Neural cell (in vitro differentiated cells): ENCODE measurements around the gene HMGCL. TPM values are rescaled to one million over a fixed set of nuclear protein-coding genes. Genes with fewer than 3 reads are reported as not detected.
"Not testable (repeated sequence)": the region's sequence is repeated elsewhere in the genome, so short reads cannot be mapped to it uniquely, and the experiment has no call there.

Experiments used
- H2AFZ ChIP-seq: fragments of 200-600, 300-800 bp; sonication (generic), shearing (Covaris generic); 2 replicates; pipeline ENCODE4 v1.6.0; 2014; ENCODE audit warnings: low read depth, mild to moderate bottlenecking, antibody characterized with exemption, low read length, moderate library complexity
- H3F3A ChIP-seq: fragments of 200-600 bp; shearing (Covaris generic); 2 replicates; pipeline ENCODE4 v1.6.1; 2016; ENCODE audit warnings: mild to moderate bottlenecking, moderate library complexity, mixed read lengths, antibody characterized with exemption, low read length; ENCODE audit not compliant: insufficient read depth, poor library complexity, severe bottlenecking
- H3K27ac ChIP-seq: fragments of 200-600, 300-800 bp; sonication (generic), shearing (Covaris generic); 2 replicates; pipeline ENCODE4 v1.5.1; 2014; ENCODE audit warnings: mild to moderate bottlenecking, low read length, moderate library complexity
- H3K27me3 ChIP-seq: fragments of 300-800, 200-600 bp; sonication (generic), shearing (Covaris generic); 2 replicates; pipeline ENCODE4 v1.6.0; 2014; ENCODE audit warnings: mild to moderate bottlenecking, low read depth, low read length, moderate library complexity; ENCODE audit not compliant: insufficient read depth
- H3K36me3 ChIP-seq: fragments of 300-800, 200-600 bp; sonication (generic), shearing (Covaris generic); 2 replicates; pipeline ENCODE4 v1.5.1; 2014; ENCODE audit warnings: mild to moderate bottlenecking, antibody characterized with exemption, low read length, moderate library complexity; ENCODE audit not compliant: insufficient read depth
- H3K4me2 ChIP-seq: fragments of 300-800, 200-600 bp; sonication (generic), shearing (Covaris generic); 2 replicates; pipeline ENCODE4 v1.6.0; 2014; ENCODE audit warnings: mild to moderate bottlenecking, low read length
- H3K4me3 ChIP-seq: fragments of 300-800, 200-600 bp; sonication (generic), shearing (Covaris generic); 2 replicates; pipeline ENCODE4 v1.5.1; 2014; ENCODE audit warnings: mild to moderate bottlenecking, low read length, moderate library complexity
- H3K79me2 ChIP-seq: fragments of 200-600 bp; shearing (Covaris generic); replicated peaks from 2 replicates; pipeline ENCODE4 v1.6.0; 2014; ENCODE audit warnings: mild to moderate bottlenecking, low read length, moderate library complexity; ENCODE audit not compliant: insufficient read depth
- H3K9ac ChIP-seq: fragments of 300-800, 200-600 bp; sonication (generic), shearing (Covaris generic); 2 replicates; pipeline ENCODE4 v1.6.1; 2016; ENCODE audit warnings: mild to moderate bottlenecking, low read length, mixed read lengths
- H3K9me2 ChIP-seq: fragments of 200-600 bp; shearing (Covaris generic); 2 replicates; pipeline ENCODE4 v1.6.1; 2016; ENCODE audit warnings: mild to moderate bottlenecking, low read length, mixed read lengths; ENCODE audit not compliant: insufficient read depth
- H3K9me3 ChIP-seq: fragments of 200-600, 300-800 bp; sonication (generic), shearing (Covaris generic); 2 replicates; pipeline ENCODE4 v1.6.1; 2016; ENCODE audit warnings: mild to moderate bottlenecking, mixed run types, low read length, moderate library complexity, mixed read lengths
- H4K20me1 ChIP-seq: fragments of 200-600 bp; shearing (Covaris generic); 2 replicates; pipeline ENCODE4 v1.6.1; 2016; ENCODE audit warnings: mild to moderate bottlenecking, mixed run types; ENCODE audit not compliant: insufficient read depth
- EP300 ChIP-seq: fragments of 450-650 bp; conservative IDR thresholded peaks from 2 replicates; pipeline ENCODE4 v1.6.1; 2014; ENCODE audit warnings: antibody characterized with exemption, mild to moderate bottlenecking, moderate library complexity; ENCODE audit not compliant: poor library complexity, severe bottlenecking
- EZH2 ChIP-seq: fragments of 200-600, 300-800 bp; shearing (Covaris generic), sonication (generic); IDR thresholded peaks from 2 replicates; pipeline ENCODE4 v1.6.1; 2014; ENCODE audit warnings: antibody characterized with exemption, low read length, borderline replicate concordance, mild to moderate bottlenecking; ENCODE audit not compliant: insufficient read depth, poor library complexity, severe bottlenecking
- POLR2AphosphoS5 ChIP-seq: IDR thresholded peaks from 2 replicates; pipeline ENCODE4 v1.6.1; 2012
- RAD21 ChIP-seq: fragments of 450-650 bp; conservative IDR thresholded peaks from 2 replicates; pipeline ENCODE4 v1.6.1; 2014; ENCODE audit warnings: antibody characterized with exemption, mild to moderate bottlenecking, moderate library complexity
- SMC3 ChIP-seq: fragments of 450-650 bp; conservative IDR thresholded peaks from 2 replicates; pipeline ENCODE4 v1.6.1; 2014; ENCODE audit warnings: antibody characterized with exemption, mild to moderate bottlenecking, moderate library complexity; ENCODE audit not compliant: poor library complexity
- TAF1 ChIP-seq: IDR thresholded peaks from 2 replicates; pipeline ENCODE4 v1.6.1; 2012; ENCODE audit warnings: low read depth
- polyA plus RNA-seq: library from polyadenylated mRNA; depleted of rRNA; stranded (reverse); fragments of >200 nt; gene quantifications from 2 replicates; pipeline ENCODE4 v1.2.3, GENCODE V29; 2014
- TF ChIP-seq, protein P1 (sequence below): IDR thresholded peaks from 2 replicates; pipeline ENCODE4 v1.6.1; 2012; ENCODE audit warnings: borderline replicate concordance
- TF ChIP-seq, protein P2 (sequence below): fragments of 450-650 bp; IDR thresholded peaks from 2 replicates; pipeline ENCODE4 v1.5.1; 2014; ENCODE audit warnings: antibody characterized with exemption, mild to moderate bottlenecking, moderate library complexity; ENCODE audit not compliant: poor library complexity, severe bottlenecking

HMGCL gene
- polyA plus RNA-seq, 1 donor from 2014 or later: 27.6 TPM

DNA sequence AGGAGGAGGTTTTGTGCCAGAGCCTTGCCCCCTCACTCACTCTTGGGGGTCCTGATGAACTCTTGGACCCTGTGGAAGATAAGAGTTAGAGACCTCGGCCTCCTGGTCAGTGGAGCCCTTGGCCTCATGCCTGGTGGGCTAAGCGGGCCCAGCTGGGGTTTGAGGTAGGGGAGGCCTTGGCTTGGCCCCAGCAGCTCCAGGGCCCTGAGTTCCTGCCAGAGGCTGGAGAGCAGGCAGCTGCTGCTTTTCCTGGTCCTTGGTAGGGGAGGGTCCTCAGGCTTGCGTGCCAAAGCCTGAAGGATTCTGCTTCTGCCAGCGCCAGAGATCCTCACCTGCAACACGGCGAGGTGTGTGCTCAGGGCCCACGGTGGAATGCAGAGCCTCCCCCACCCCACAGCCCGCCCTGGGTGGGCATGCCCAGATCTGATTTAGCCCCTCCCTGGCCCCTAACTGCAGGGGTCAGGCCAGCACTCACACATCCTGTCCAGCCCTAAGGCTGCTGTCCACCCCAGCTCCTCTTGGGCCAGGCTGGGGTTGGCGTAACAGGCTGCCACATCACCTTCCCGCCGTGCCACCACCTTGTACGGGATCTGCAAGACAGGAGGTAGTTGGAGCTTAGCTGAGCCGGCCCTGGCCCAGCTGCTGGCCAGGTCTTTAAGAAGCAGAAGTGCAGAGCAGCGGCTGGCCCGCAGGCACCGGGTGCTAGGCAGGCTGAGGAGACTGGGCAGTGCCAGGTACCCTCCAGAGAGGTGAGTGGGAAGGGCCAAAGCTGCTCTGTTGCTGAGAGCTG is 29.4 kb downstream of the HMGCL start:
- peaks cover 18% of the 10 kb centered on the region for H3K79me2 ChIP-seq
- TF ChIP-seq, protein P1, sequence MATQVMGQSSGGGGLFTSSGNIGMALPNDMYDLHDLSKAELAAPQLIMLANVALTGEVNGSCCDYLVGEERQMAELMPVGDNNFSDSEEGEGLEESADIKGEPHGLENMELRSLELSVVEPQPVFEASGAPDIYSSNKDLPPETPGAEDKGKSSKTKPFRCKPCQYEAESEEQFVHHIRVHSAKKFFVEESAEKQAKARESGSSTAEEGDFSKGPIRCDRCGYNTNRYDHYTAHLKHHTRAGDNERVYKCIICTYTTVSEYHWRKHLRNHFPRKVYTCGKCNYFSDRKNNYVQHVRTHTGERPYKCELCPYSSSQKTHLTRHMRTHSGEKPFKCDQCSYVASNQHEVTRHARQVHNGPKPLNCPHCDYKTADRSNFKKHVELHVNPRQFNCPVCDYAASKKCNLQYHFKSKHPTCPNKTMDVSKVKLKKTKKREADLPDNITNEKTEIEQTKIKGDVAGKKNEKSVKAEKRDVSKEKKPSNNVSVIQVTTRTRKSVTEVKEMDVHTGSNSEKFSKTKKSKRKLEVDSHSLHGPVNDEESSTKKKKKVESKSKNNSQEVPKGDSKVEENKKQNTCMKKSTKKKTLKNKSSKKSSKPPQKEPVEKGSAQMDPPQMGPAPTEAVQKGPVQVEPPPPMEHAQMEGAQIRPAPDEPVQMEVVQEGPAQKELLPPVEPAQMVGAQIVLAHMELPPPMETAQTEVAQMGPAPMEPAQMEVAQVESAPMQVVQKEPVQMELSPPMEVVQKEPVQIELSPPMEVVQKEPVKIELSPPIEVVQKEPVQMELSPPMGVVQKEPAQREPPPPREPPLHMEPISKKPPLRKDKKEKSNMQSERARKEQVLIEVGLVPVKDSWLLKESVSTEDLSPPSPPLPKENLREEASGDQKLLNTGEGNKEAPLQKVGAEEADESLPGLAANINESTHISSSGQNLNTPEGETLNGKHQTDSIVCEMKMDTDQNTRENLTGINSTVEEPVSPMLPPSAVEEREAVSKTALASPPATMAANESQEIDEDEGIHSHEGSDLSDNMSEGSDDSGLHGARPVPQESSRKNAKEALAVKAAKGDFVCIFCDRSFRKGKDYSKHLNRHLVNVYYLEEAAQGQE: no peak
- TF ChIP-seq TAF1 (no peak), RAD21 (no peak), SMC3 (no peak), EZH2 (no peak), EP300 (no peak), POLR2AphosphoS5 (no peak)
- TF ChIP-seq, protein P2, sequence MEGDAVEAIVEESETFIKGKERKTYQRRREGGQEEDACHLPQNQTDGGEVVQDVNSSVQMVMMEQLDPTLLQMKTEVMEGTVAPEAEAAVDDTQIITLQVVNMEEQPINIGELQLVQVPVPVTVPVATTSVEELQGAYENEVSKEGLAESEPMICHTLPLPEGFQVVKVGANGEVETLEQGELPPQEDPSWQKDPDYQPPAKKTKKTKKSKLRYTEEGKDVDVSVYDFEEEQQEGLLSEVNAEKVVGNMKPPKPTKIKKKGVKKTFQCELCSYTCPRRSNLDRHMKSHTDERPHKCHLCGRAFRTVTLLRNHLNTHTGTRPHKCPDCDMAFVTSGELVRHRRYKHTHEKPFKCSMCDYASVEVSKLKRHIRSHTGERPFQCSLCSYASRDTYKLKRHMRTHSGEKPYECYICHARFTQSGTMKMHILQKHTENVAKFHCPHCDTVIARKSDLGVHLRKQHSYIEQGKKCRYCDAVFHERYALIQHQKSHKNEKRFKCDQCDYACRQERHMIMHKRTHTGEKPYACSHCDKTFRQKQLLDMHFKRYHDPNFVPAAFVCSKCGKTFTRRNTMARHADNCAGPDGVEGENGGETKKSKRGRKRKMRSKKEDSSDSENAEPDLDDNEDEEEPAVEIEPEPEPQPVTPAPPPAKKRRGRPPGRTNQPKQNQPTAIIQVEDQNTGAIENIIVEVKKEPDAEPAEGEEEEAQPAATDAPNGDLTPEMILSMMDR: no peak
- no peak overlapping the region for H3K4me2 ChIP-seq
- H2AFZ ChIP-seq: no peak overlapping the region
- no peaks in the 10 kb centered on the region for H3F3A ChIP-seq
- no peak overlapping the region for H3K27ac ChIP-seq
- no peaks in the 10 kb centered on the region for H3K9me3 ChIP-seq
- no peaks in the 10 kb centered on the region for H3K9me2 ChIP-seq
- H3K9ac ChIP-seq: no peak overlapping the region
- no peaks in the 10 kb centered on the region for H3K27me3 ChIP-seq
- H4K20me1 ChIP-seq: no peaks in the 10 kb centered on the region
- H3K36me3 ChIP-seq: peaks cover 4% of the 10 kb centered on the region
- no peak overlapping the region for H3K4me3 ChIP-seq

DNA sequence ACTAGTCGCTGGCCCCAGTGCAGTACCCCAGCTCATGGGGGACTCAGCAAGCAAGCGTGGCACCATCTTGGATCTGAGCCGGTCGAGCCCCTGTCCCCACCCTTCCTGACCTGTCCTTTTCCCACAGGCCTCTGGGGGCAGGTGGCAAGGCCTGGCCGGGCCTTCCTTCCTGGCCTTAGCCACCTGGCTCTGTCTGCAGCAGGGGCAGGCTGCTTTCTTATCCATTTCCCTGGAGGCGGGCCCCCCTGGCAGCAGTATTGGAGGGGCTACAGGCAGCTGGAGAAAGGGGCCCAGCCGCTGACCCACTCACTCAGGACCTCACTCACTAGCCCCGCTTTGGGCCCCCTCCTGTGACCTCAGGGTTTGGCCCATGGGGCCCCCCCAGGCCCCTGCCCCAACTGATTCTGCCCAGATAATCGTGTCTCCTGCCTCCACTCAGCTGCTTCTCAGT is 30.5 kb downstream of the HMGCL start:
- H3K4me2 ChIP-seq, H3K9me2 ChIP-seq, H3K4me3 ChIP-seq, H3K36me3 ChIP-seq, H3K9me3 ChIP-seq, H3K27ac ChIP-seq, H2AFZ ChIP-seq, H3K9ac ChIP-seq, H3F3A ChIP-seq, H4K20me1 ChIP-seq, H3K27me3 ChIP-seq: not testable (repeated sequence)
- peaks cover 18% of the 10 kb centered on the region for H3K79me2 ChIP-seq
